ENCODE results near the gene FIGN. TPM values are rescaled to one million over a fixed set of nuclear protein-coding genes. Genes with fewer than 3 reads are reported as not detected.
A peak's percentile ranks its signal among the peaks of the same experiment; 100 is the strongest.

Gene FIGN
- total and polyA plus RNA-seq, 2 of the 8 experiments (the other 6 are each of a cell fraction or from before 2014, with no cell fraction given) = 5.0 to 22.8 TPM

DNA sequence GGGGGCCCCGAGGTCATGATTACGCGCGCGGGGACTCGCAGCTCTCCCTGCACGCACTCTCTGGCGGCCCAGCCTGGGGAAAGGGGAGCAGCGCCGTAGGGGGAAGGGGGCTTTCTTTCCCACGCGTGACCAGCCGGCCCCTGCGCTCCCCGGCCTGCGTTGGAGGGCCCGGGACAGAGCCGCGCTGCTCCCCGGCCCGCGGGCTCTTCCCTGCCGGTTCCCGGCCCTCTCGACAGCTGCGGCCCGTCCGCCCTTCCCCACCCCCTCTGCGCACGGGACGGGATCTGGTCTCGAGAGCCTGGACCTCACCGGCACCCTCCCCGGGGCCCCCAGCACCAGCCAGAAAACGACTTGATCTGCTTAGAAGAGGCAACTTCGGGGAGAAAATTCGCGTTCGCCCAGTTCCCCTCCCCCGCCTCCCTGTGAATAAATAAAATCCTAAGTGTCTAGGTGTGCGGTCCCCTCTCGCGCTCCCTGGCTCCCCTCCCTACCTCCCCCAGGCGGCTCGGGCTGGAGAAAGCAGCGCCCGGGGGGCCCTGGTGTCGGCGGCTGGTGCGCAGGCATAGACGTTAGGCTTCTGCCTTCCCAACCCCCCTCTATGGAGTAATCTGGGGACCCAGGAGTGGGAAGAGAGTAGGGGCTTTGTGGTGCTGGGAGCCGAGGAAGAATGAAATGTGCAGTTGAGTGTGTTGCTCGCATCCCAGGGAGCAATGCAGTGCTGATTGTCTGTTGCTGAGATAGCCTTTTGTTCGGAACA is 803 bp upstream of the FIGN start:
- Histone ChIP-seq H2AFZ (ENCODE audit: low read length) (peak overlapping the region; percentile 94), H3K23ac (ENCODE audit: insufficient read length) (no peak overlapping the region), H2BK15ac (ENCODE audit: low read length) (peak overlapping the region; percentile 61; the same call in 1 of the 2 replicates), H3K9ac (replicated peaks in 1 of 4; ENCODE audit: extremely low read depth in 1 of 4, low read depth in 3 of 4, low read length in 3 of 4) (peak overlapping the region; percentile 93 to 97 (median 96)), H2BK20ac (ENCODE audit: low read length) (peak overlapping the region; percentile 94; the same call in 1 of the 2 replicates), H3K79me2 (ENCODE audit: control insufficient read depth in 1 of 2, insufficient read depth in 2 of 2, low read length in 2 of 2) (peaks cover 0 to 39% of the 10 kb centered on the region in 2 experiments; a peak in 2 of 4 replicates), H4K91ac (replicated peaks; ENCODE audit: insufficient read length, low read length) (peak overlapping the region; percentile 97), H3K4me3 (ENCODE audit: extremely low read depth in 1 of 4, insufficient read depth in 2 of 4, low read depth in 3 of 4, low read length in 4 of 4) (peak overlapping the region; percentile 54 to 99 (median 80)), H4K8ac (ENCODE audit: extremely low read depth, insufficient read depth, low read length) (peak overlapping the region; percentile 98; the same call in 1 of the 2 replicates), H4K5ac (ENCODE audit: insufficient read length, low read depth, low read length) (peak overlapping the region; percentile 81), H3K4me1 (replicated peaks in 1 of 4; ENCODE audit: control insufficient read depth in 3 of 4, insufficient read depth in 4 of 4, low read length in 3 of 4) (peaks cover 0 to 7% (median 1%) of the 10 kb centered on the region in 4 experiments; a peak in 3 of 7 replicates), H3K27me3 (replicated peaks in 1 of 4; ENCODE audit: control insufficient read depth in 3 of 4, extremely low read depth in 1 of 4, insufficient read depth in 3 of 4, low read length in 3 of 4) (no peaks in the 10 kb centered on the region), H3K27ac (ENCODE audit: low read depth, low read length) (peak overlapping the region; percentile 97), H3K23me2 (ENCODE audit: low read depth, low read length) (peaks cover 7% of the 10 kb centered on the region), H3K18ac (ENCODE audit: extremely low read depth, low read length) (peak overlapping the region; percentile 99), H2BK120ac (replicated peaks; ENCODE audit: low read depth, low read length) (peak overlapping the region; percentile 81), H3K9me3 (ENCODE audit: insufficient read depth in 2 of 2, low read depth in 1 of 2, low read length in 1 of 2) (no peaks in the 10 kb centered on the region), H2AK5ac (ENCODE audit: low read depth, low read length) (no peak overlapping the region), H3K14ac (ENCODE audit: insufficient read length) (no peak overlapping the region), H2BK12ac (ENCODE audit: low read depth, low read length) (peak overlapping the region; percentile 79; the same call in 1 of the 2 replicates), H3K79me1 (ENCODE audit: low read depth, low read length) (no peaks in the 10 kb centered on the region), H3K36me3 (ENCODE audit: control insufficient read depth in 2 of 4, insufficient read depth in 4 of 4, low read length in 3 of 4) (no peaks in the 10 kb centered on the region), H4K20me1 (replicated peaks in 1 of 2; ENCODE audit: control insufficient read depth in 1 of 2, insufficient read depth in 2 of 2, low read length in 2 of 2) (peaks cover 0 to 1% of the 10 kb centered on the region in 2 experiments), H3K56ac (replicated peaks; ENCODE audit: insufficient read length, low read depth, low read length) (peak overlapping the region; percentile 70), H3K4me2 (ENCODE audit: insufficient read depth in 1 of 2, low read depth in 2 of 2, low read length in 2 of 2) (peak overlapping the region; percentile 87 to 95), H3K4ac (replicated peaks; ENCODE audit: insufficient read length, low read depth, low read length) (no peak overlapping the region), H2BK5ac (ENCODE audit: low read depth, low read length) (peak overlapping the region; percentile 95)
- CTCF ChIA-PET (ENCODE audit: partially characterized antibody) = interaction anchor here (0.6 to 1.2 kb wide), 7 partner anchors 8 to 804 kb away, joined by 3 to 4 read pairs (median 3); no protein-coding TSS in a partner anchor
- FAIRE-seq (no peak), DNase-seq (ENCODE audit: low read depth in 1 of 2, low spot score in 2 of 2) (peak; percentile 43 to 80)
- 4% methylated on average over 31 of the region's 54 CpGs; no CpG with 5 or more reads in 1 of the 2 experiments for WGBS, 2 experiments (ENCODE audit: extremely low coverage in 1 of 2, insufficient coverage in 1 of 2, insufficient read length in 1 of 2, insufficient replicate concordance in 2 of 2, low coverage in 1 of 2, low lambda C conversion rate in 2 of 2, missing lambda C conversion rate in 1 of 2)
- POLR2A ChIA-PET (ENCODE audit: partially characterized antibody) = interaction anchor here (0.6 to 2.5 kb wide), 21 partner anchors 7 to 885 kb away, joined by 3 to 10 read pairs (median 3); partner anchors contain the start of gene GRB14
- peak; percentile 40 to 85 for TF ChIP-seq POLR2A (IDR thresholded peaks at IDR 0.05; ENCODE audit: control extremely low read depth in 1 of 2, low read depth in 2 of 2, low read length in 2 of 2)
- TF ChIP-seq CEBPB (IDR thresholded peaks at IDR 0.05; ENCODE audit: low read depth, low read length) = no peak
- no peak for TF ChIP-seq KDM5A (IDR thresholded peaks at IDR 0.05; ENCODE audit: low read length)
- TF ChIP-seq RAD21 (IDR thresholded peaks at IDR 0.05 in 1 of 2, conservative IDR thresholded peaks at IDR 0.05 in 1 of 2; ENCODE audit: low read depth in 2 of 2, low read length in 2 of 2) = peak; percentile 19 to 35; a peak in 3 of 4 replicates
- no peak for TF ChIP-seq SUZ12 (IDR thresholded peaks at IDR 0.05; ENCODE audit: low read length)
- TF ChIP-seq SP4 (IDR thresholded peaks at IDR 0.05; ENCODE audit: low read length) = no peak
- TF ChIP-seq CHD1 (IDR thresholded peaks at IDR 0.05; ENCODE audit: low read depth, low read length) = no peak
- TF ChIP-seq SAP30 (IDR thresholded peaks at IDR 0.05; ENCODE audit: insufficient read depth, insufficient replicate concordance, low read length) = no peak
- TF ChIP-seq JUN (IDR thresholded peaks at IDR 0.05; ENCODE audit: low read depth, low read length) = no peak
- 0 out of 2 replicates have a peak, but pooled peaks have one; percentile 14 for TF ChIP-seq TBP (IDR thresholded peaks at IDR 0.05; ENCODE audit: low read depth, low read length)
- peak; percentile 84 for TF ChIP-seq KDM4A (IDR thresholded peaks at IDR 0.05; ENCODE audit: low read depth, low read length, severe bottlenecking)
- TF ChIP-seq BRCA1 (IDR thresholded peaks at IDR 0.05; ENCODE audit: low read depth, low read length) = no peak

All from H1 (cell line).